HepG2 (cell line): Measurements from ENCODE around the gene IL1RL2. TPM values are rescaled to one million over a fixed set of nuclear protein-coding genes. Genes with fewer than 3 reads are reported as not detected.
A peak's percentile ranks its signal among the peaks of the same experiment; 100 is the strongest.

Experiments used
- BORCS8-MEF2B ChIP-seq: sonication (generic); formaldehyde crosslinking; IDR thresholded peaks from 2 replicates; pipeline ENCODE4 v1.8.0; 2022; ENCODE audit warnings: mild to moderate bottlenecking, missing genetic modification reagents
- CEBPB ChIP-seq: IDR thresholded peaks from 2 replicates; pipeline ENCODE4 v1.6.1; 2011; ENCODE audit warnings: low read depth, low read length, improper control_type of control experiment, borderline replicate concordance
- GTF2F1 ChIP-seq: fragments of 150-350 bp; IDR thresholded peaks from 2 replicates; pipeline ENCODE4 v1.6.1; 2014; ENCODE audit warnings: low read length
- KAT7 ChIP-seq: IDR thresholded peaks from 2 replicates; pipeline ENCODE4 v1.6.1; 2018; ENCODE audit warnings: borderline replicate concordance, missing compliant biosample characterization
- KLF9 ChIP-seq: IDR thresholded peaks from 2 replicates; pipeline ENCODE4 v1.6.1; 2016; ENCODE audit warnings: low read depth
- NFIB ChIP-seq: sonication (generic); formaldehyde crosslinking; IDR thresholded peaks from 2 replicates; pipeline ENCODE4 v1.9.0; 2021; ENCODE audit warnings: missing genetic modification reagents, mild to moderate bottlenecking, borderline replicate concordance
- NR1H2 ChIP-seq: sonication (generic); formaldehyde crosslinking; IDR thresholded peaks from 2 replicates; pipeline ENCODE4 v1.8.1; 2022; ENCODE audit warnings: low read depth, missing genetic modification reagents, borderline replicate concordance
- POGZ ChIP-seq: sonication (generic); formaldehyde crosslinking; IDR thresholded peaks from 2 replicates; pipeline ENCODE4 v1.4.0; 2020; ENCODE audit warnings: mild to moderate bottlenecking, missing genetic modification reagents
- PRPF4 ChIP-seq: fragments of 200-400 bp; formaldehyde crosslinking; IDR thresholded peaks from 2 replicates; pipeline ENCODE4 v1.6.1; 2016; ENCODE audit warnings: low read length, low read depth; ENCODE audit not compliant: poor library complexity, severe bottlenecking
- TFDP1 ChIP-seq: IDR thresholded peaks from 2 replicates; pipeline ENCODE4 v1.6.1; 2016; ENCODE audit warnings: missing compliant biosample characterization, missing genetic modification reagents, borderline replicate concordance
- YEATS2 ChIP-seq: sonication (generic); formaldehyde crosslinking; IDR thresholded peaks from 2 replicates; pipeline ENCODE4 v1.4.0; 2020; ENCODE audit warnings: missing genetic modification reagents, borderline replicate concordance
- ZNF10 ChIP-seq: sonication (generic); formaldehyde crosslinking; IDR thresholded peaks from 2 replicates; pipeline ENCODE4 v1.4.0; 2020; ENCODE audit warnings: mild to moderate bottlenecking, low read depth, missing genetic modification reagents, borderline replicate concordance
- ZNF263 ChIP-seq: sonication (generic); formaldehyde crosslinking; IDR thresholded peaks from 2 replicates; pipeline ENCODE4 v1.4.0; 2020; ENCODE audit warnings: missing genetic modification reagents
- ZNF563 ChIP-seq: sonication (generic); formaldehyde crosslinking; IDR thresholded peaks from 2 replicates; pipeline ENCODE4 v1.8.0; 2022; ENCODE audit warnings: mild to moderate bottlenecking, moderate library complexity, missing genetic modification reagents
- polyA plus RNA-seq, 8 experiments: library from polyadenylated mRNA; depleted of rRNA in 3 of 8; stranded (reverse) in 7 of 8; unstranded in 1 of 8; fragments of >200 nt; fragmentation: Illumina TruSeq in 4 of 8; extraction: Trizol in 4 of 8; gene quantifications; 2 replicates each; pipeline versions ENCODE4 v1.2.1 to v1.2.3, GENCODE V29; 2011 to 2016; ENCODE audit warnings: low read depth in 4 of 8, missing spikeins in 1 of 8, mixed read lengths in 1 of 8; ENCODE audit not compliant: insufficient read depth in 1 of 8
- total RNA-seq, 5 experiments: library from RNA; depleted of rRNA; stranded (reverse); fragments of >200 nt; fragmentation: Illumina TruSeq; extraction: Trizol; gene quantifications; 2 replicates each; pipeline ENCODE4 v1.2.3, GENCODE V29; 2016; ENCODE audit warnings: low read depth in 1 of 5
- TF ChIP-seq, protein P1 (sequence below): sonication (generic); formaldehyde crosslinking; IDR thresholded peaks from 2 replicates; pipeline ENCODE4 v1.9.0; 2021; ENCODE audit warnings: mild to moderate bottlenecking, missing genetic modification reagents
- TF ChIP-seq, protein P2 (sequence below): sonication (generic); formaldehyde crosslinking; IDR thresholded peaks from 2 replicates; pipeline ENCODE4 v1.5.1; 2020; ENCODE audit warnings: missing genetic modification reagents, mild to moderate bottlenecking, borderline replicate concordance

The IL1RL2 gene
- total and polyA plus RNA-seq, 2 of the 13 experiments (the other 11 are each of a cell fraction or from before 2014, with no cell fraction given): 0.03 TPM; not detected in 1

DNA sequence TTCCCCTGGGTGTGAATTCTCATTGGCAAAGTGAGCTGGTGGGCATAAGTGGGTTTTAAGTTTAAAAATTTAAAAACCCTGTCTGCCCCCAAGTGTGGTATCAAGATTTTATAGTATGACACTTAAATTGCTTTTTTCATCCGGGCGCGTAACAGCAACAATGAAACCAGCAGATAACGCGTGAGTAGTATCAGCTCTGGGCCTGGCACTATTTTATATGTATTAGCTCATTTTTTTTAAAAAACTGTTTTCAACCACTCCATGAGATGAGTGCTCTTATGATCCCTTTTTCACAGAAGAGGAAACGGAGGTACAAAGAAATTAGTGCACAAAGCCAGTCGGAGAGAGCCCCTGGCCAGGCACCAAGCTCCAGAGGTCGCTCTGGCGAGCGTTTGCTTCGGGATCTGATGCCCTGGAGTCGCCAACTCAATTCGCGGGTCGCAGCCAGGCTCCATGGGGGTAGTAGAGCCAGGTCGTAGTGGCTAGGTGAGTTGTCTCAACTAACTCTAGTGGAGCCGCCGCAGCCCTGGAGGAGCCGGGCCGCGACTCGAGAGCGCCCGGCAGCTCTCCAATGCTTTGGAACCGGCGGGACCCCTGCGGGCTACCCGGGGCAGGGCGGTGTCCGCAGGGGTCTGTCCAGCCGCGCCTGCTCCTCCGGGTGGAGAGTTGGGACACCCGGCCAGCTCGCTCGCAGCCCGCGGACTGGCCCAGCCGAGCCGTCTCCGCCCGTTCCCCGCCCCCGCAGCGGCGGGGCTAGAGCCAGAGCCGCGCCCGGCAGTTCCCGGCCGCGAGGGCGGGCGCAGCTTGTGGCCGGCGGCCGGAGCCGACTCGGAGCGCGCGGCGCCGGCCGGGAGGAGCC, 44.6 kb upstream of the IL1RL2 start, which contains the start of gene IL1R1 (continued):
- TF ChIP-seq, protein P1, sequence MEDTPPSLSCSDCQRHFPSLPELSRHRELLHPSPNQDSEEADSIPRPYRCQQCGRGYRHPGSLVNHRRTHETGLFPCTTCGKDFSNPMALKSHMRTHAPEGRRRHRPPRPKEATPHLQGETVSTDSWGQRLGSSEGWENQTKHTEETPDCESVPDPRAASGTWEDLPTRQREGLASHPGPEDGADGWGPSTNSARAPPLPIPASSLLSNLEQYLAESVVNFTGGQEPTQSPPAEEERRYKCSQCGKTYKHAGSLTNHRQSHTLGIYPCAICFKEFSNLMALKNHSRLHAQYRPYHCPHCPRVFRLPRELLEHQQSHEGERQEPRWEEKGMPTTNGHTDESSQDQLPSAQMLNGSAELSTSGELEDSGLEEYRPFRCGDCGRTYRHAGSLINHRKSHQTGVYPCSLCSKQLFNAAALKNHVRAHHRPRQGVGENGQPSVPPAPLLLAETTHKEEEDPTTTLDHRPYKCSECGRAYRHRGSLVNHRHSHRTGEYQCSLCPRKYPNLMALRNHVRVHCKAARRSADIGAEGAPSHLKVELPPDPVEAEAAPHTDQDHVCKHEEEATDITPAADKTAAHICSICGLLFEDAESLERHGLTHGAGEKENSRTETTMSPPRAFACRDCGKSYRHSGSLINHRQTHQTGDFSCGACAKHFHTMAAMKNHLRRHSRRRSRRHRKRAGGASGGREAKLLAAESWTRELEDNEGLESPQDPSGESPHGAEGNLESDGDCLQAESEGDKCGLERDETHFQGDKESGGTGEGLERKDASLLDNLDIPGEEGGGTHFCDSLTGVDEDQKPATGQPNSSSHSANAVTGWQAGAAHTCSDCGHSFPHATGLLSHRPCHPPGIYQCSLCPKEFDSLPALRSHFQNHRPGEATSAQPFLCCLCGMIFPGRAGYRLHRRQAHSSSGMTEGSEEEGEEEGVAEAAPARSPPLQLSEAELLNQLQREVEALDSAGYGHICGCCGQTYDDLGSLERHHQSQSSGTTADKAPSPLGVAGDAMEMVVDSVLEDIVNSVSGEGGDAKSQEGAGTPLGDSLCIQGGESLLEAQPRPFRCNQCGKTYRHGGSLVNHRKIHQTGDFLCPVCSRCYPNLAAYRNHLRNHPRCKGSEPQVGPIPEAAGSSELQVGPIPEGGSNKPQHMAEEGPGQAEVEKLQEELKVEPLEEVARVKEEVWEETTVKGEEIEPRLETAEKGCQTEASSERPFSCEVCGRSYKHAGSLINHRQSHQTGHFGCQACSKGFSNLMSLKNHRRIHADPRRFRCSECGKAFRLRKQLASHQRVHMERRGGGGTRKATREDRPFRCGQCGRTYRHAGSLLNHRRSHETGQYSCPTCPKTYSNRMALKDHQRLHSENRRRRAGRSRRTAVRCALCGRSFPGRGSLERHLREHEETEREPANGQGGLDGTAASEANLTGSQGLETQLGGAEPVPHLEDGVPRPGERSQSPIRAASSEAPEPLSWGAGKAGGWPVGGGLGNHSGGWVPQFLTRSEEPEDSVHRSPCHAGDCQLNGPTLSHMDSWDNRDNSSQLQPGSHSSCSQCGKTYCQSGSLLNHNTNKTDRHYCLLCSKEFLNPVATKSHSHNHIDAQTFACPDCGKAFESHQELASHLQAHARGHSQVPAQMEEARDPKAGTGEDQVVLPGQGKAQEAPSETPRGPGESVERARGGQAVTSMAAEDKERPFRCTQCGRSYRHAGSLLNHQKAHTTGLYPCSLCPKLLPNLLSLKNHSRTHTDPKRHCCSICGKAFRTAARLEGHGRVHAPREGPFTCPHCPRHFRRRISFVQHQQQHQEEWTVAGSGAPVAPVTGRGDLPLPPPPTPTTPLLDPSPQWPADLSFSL (CRISPR knock-in tag): no peak
- TF ChIP-seq KLF9 (no peak), YEATS2 (CRISPR knock-in tag) (no peak), CEBPB (no peak), BORCS8-MEF2B (CRISPR knock-in tag) (no peak), ZNF563 (CRISPR knock-in tag) (no peak; the same call in 1 of the 2 replicates), ZNF263 (no peak), KAT7 (0 out of 2 replicates have a peak, but pooled peaks have one; percentile 76), NFIB (CRISPR knock-in tag) (no peak), GTF2F1 (no peak), ZNF10 (CRISPR knock-in tag) (no peak), POGZ (CRISPR knock-in tag) (peak; percentile 59; the same call in 1 of the 2 replicates), NR1H2 (CRISPR knock-in tag) (no peak), TFDP1 (CRISPR knock-in tag) (peak; percentile 14; the same call in 1 of the 2 replicates), PRPF4 (peak; percentile 74)
- TF ChIP-seq, protein P2, sequence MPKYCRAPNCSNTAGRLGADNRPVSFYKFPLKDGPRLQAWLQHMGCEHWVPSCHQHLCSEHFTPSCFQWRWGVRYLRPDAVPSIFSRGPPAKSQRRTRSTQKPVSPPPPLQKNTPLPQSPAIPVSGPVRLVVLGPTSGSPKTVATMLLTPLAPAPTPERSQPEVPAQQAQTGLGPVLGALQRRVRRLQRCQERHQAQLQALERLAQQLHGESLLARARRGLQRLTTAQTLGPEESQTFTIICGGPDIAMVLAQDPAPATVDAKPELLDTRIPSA (CRISPR knock-in tag): no peak
